IPS DF 6.9 (cell line): ENCODE results near the gene GALR3.

Source experiments
- DNase-seq: peaks from one replicate; pipeline ENCODE4 v3.0.0-alpha.2; 2013; ENCODE audit warnings: low read depth, low spot score
- H3K27ac ChIP-seq: one replicate; pipeline ENCODE4 v1.5.1; 2013; ENCODE audit warnings: low read length, control low read depth
- H3K27me3 ChIP-seq: 2 replicates; pipeline ENCODE4 v1.6.1; 2013; ENCODE audit warnings: mild to moderate bottlenecking, low read length; ENCODE audit not compliant: control insufficient read depth, insufficient read depth
- H3K36me3 ChIP-seq: 2 replicates; pipeline ENCODE4 v1.6.1; 2013; ENCODE audit warnings: low read length; ENCODE audit not compliant: control insufficient read depth, insufficient read depth
- H3K4me1 ChIP-seq: 2 replicates; pipeline ENCODE4 v1.6.1; 2013; ENCODE audit warnings: low read length; ENCODE audit not compliant: control insufficient read depth, insufficient read depth
- H3K4me3 ChIP-seq: 2 replicates; pipeline ENCODE4 v1.5.1; 2013; ENCODE audit warnings: mild to moderate bottlenecking, low read length
- H3K9me3 ChIP-seq: 2 replicates; pipeline ENCODE4 v1.6.1; 2013; ENCODE audit warnings: low read length, inconsistent platforms; ENCODE audit not compliant: control insufficient read depth, insufficient read depth
- WGBS: extraction: QIAGEN DNeasy Blood & Tissue Kit; methylation state at CpG from one replicate; pipeline ENCODE4 v1.1.7; 2013; ENCODE audit warnings: mixed read lengths, missing lambda C conversion rate; ENCODE audit not compliant: insufficient read length, insufficient coverage; 5-methylcytosine and 5-hydroxymethylcytosine counted together

The GALR3 gene

GRCh38 chr22:37846433-37846832 is 23.3 kb downstream of the GALR3 start:
- Histone ChIP-seq H3K36me3 (peaks cover 3% of the 10 kb centered on the region; the same call in 1 of the 2 replicates), H3K4me3 (no peak overlapping the region), H3K27me3 (no peaks in the 10 kb centered on the region; the same call in 1 of the 2 replicates), H3K9me3 (no peaks in the 10 kb centered on the region), H3K4me1 (0 out of 2 replicates have a peak, but pooled peaks cover 2% of the 10 kb centered on the region), H3K27ac (no peak overlapping the region)
- DNase-seq = no peak
- WGBS = no CpG with 5 or more reads among the region's 2 CpGs

- Histone ChIP-seq H3K9me3 (no peaks in the 10 kb centered on the region), H3K27ac (no peak overlapping the region), H3K4me1 (0 out of 2 replicates have a peak, but pooled peaks cover 2% of the 10 kb centered on the region), H3K4me3 (peak overlapping the region; percentile 93; the same call in 1 of the 2 replicates), H3K27me3 (no peaks in the 10 kb centered on the region; the same call in 1 of the 2 replicates), H3K36me3 (peaks cover 12% of the 10 kb centered on the region)
- DNase-seq = no peak
- WGBS = no CpG with 5 or more reads among the region's 27 CpGs
Measured at GRCh38 chr22:37848587-37849088, 25.5 kb downstream of the GALR3 start.

- H3K36me3 ChIP-seq = peaks cover 12% of the 10 kb centered on the region
- DNase-seq = peak; percentile 78
Measured at GRCh38 chr22:37849089-37849751, 26.0 kb downstream of the GALR3 start, which contains the start of gene EIF3L. Gene EIF3L (plus strand): TSS chr22:37849419. CDS start chr22:37849450, 31 bp downstream.

GRCh38 chr22:37850801-37851200 is 27.6 kb downstream of the GALR3 start:
- Histone ChIP-seq H3K36me3 (peaks cover 21% of the 10 kb centered on the region), H3K27ac (no peak overlapping the region), H3K9me3 (no peaks in the 10 kb centered on the region), H3K4me3 (no peak overlapping the region), H3K4me1 (0 out of 2 replicates have a peak, but pooled peaks cover 2% of the 10 kb centered on the region), H3K27me3 (no peaks in the 10 kb centered on the region; the same call in 1 of the 2 replicates)
- no peak for DNase-seq
- WGBS = no CpG with 5 or more reads among the region's 4 CpGs

More at GRCh38 chr22:37849089-37849751, 26.0 kb downstream of the GALR3 start, which contains the start of gene EIF3L:
- Histone ChIP-seq H3K9me3 (no peaks in the 10 kb centered on the region), H3K27ac (no peak within 1 kb of the TSS), H3K4me1 (0 out of 2 replicates have a peak, but pooled peaks cover 2% of the 10 kb centered on the region), H3K4me3 (peak within 1 kb of the TSS; percentile 93), H3K27me3 (no peaks in the 10 kb centered on the region; the same call in 1 of the 2 replicates)
- WGBS = no CpG with 5 or more reads among the region's 49 CpGs

GRCh38 chr22:37852418-37852817 is 29.2 kb downstream of the GALR3 start:
- H3K9me3 ChIP-seq = no peaks in the 10 kb centered on the region
- H3K4me1 ChIP-seq = 0 out of 2 replicates have a peak, but pooled peaks cover 2% of the 10 kb centered on the region
- WGBS = no CpG with 5 or more reads among the region's 5 CpGs
- H3K4me3 ChIP-seq = no peak overlapping the region
- peaks cover 21% of the 10 kb centered on the region for H3K36me3 ChIP-seq
- no peak for DNase-seq
- H3K27me3 ChIP-seq = no peaks in the 10 kb centered on the region; the same call in 1 of the 2 replicates
- H3K27ac ChIP-seq = no peak overlapping the region

- Histone ChIP-seq H3K27me3 (no peaks in the 10 kb centered on the region), H3K4me1 (0 out of 2 replicates have a peak, but pooled peaks cover under 1% of the 10 kb centered on the region), H3K36me3 (peaks cover 27% of the 10 kb centered on the region), H3K4me3 (no peak overlapping the region), H3K9me3 (no peaks in the 10 kb centered on the region), H3K27ac (no peak overlapping the region)
- DNase-seq = no peak
- WGBS = no CpG with 5 or more reads among the region's 2 CpGs
Measured at GRCh38 chr22:37854946-37855345, 31.8 kb downstream of the GALR3 start.

GRCh38 chr22:37855462-37855861 is 32.3 kb downstream of the GALR3 start:
- no peaks in the 10 kb centered on the region for H3K9me3 ChIP-seq
- DNase-seq = no peak
- no peak overlapping the region for H3K27ac ChIP-seq
- H3K4me1 ChIP-seq = no peaks in the 10 kb centered on the region
- WGBS = no CpG with 5 or more reads among the region's 2 CpGs
- H3K36me3 ChIP-seq = peaks cover 28% of the 10 kb centered on the region
- H3K27me3 ChIP-seq = no peaks in the 10 kb centered on the region
- no peak overlapping the region for H3K4me3 ChIP-seq

GRCh38 chr22:37860796-37861421 is 37.7 kb downstream of the GALR3 start:
- Histone ChIP-seq H3K27ac (no peak overlapping the region), H3K4me1 (no peaks in the 10 kb centered on the region), H3K4me3 (no peak overlapping the region), H3K27me3 (no peaks in the 10 kb centered on the region), H3K9me3 (no peaks in the 10 kb centered on the region), H3K36me3 (peaks cover 39% of the 10 kb centered on the region)
- no peak for DNase-seq
- no CpG with 5 or more reads among the region's 7 CpGs for WGBS

- Histone ChIP-seq H3K36me3 (peaks cover 43% of the 10 kb centered on the region), H3K4me1 (no peaks in the 10 kb centered on the region), H3K27ac (no peak overlapping the region), H3K4me3 (no peak overlapping the region), H3K9me3 (no peaks in the 10 kb centered on the region), H3K27me3 (no peaks in the 10 kb centered on the region)
- DNase-seq = no peak
- WGBS = no CpG with 5 or more reads among the region's 7 CpGs
Measured at GRCh38 chr22:37862570-37863325, 39.6 kb downstream of the GALR3 start.

- Histone ChIP-seq H3K36me3 (peaks cover 50% of the 10 kb centered on the region), H3K27me3 (no peaks in the 10 kb centered on the region), H3K27ac (no peak overlapping the region), H3K4me3 (no peak overlapping the region), H3K4me1 (no peaks in the 10 kb centered on the region), H3K9me3 (no peaks in the 10 kb centered on the region)
- no peak for DNase-seq
- no CpG with 5 or more reads among the region's 6 CpGs for WGBS
Measured at GRCh38 chr22:37865510-37865909, 42.3 kb downstream of the GALR3 start.
